GM19193 (cell line): Measurements from ENCODE around the gene TLDC2.
A peak's percentile ranks its signal among the peaks of the same experiment; 100 is the strongest.

Experiments used
- POLR2A ChIP-seq: IDR thresholded peaks from 4 replicates; pipeline ENCODE4 v1.6.1; 2011; ENCODE audit not compliant: insufficient read depth, insufficient read length; ENCODE audit errors: extremely low read depth

Gene TLDC2

DNA sequence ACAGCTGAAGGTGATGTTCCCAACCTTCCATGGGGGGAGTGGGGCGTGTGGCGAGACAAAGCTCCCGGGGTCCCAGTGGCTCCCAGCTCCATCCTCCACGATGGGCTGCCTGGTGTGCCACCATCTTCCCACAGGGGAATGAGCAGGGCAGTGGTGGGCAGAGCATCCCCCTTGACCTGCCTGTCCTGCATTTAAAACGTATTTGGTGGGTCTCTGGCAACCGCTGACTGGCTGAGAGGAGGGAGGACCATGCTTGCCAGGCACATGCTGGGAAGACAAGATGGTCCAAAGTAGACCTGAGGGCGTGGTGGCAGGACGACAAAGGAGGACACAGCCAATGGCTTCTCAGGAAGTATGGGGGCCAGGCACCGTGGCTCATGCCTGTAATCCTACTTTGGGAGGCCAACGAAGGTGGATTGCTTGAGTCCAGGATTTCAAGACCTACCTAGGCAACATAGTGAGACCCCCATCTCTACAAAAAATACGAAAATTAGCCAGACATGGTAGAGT is 4.9 kb downstream of the TLDC2 start:
- no peak for TF ChIP-seq POLR2A

DNA sequence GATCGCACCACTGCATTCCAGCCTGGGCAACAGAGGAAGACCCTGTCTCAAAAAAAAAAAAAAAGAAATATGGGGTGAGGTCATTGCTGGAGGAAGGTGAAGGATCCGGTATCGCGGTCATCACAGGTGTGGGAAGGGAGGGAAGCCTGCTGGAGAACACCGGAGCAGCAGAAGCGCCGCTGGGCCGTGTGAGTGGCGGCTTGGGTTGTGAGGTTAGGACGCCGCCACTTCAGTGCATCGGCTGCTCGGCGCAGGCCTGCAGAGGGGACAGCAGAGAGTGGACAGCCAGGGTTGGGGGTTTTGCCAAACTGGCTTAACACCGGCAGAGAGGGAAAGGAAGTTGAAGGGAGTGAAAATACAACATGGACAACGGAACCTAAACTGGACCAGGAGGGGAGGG is 5.4 kb downstream of the TLDC2 start:
- TF ChIP-seq POLR2A, result no peak

GRCh38 chr20:36881888-36882287 is 6.0 kb downstream of the TLDC2 start:
- no peak for TF ChIP-seq POLR2A

- TF ChIP-seq POLR2A, result no peak
These were observed 8.1 kb downstream of the TLDC2 start for GRCh38 chr20:36883977-36884535.

DNA sequence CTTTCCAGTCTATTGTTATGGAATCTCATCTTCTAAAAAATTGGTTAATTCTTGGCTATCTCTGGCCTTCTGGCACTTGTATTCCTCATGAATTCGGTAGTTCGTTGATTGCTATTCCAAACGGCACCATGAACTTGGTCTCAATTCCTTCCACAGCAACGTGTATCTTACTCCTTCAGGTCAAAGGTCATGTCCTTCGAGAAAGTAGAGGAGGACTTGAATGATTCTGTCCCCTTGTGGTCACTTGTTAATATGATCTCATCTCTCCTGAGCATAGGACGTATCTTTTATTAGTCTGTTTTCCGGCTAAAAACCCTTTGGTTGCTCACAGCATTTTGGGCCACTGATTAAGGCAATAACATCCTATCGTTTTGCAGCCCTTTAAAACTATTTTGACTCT is 9.4 kb downstream of the TLDC2 start:
- no peak for TF ChIP-seq POLR2A

- TF ChIP-seq POLR2A, result no peak
These were observed 11.2 kb downstream of the TLDC2 start for GRCh38 chr20:36886859-36887751.

DNA sequence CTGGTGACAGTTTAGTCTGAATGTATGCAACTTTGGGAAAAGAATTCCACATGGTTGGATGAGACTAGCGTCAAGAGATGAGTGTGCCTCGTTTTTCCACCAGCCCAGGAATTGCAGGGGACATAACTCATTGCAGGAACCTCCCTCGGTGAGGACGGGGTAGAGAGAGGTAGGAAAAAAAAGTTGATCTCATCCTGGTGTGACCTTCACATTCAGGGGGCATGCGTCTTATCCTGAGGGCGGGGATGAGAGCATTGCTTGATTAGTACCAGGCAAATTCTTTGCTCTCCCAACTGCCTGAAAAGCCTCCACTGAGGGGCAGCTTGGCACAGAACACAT is 11.8 kb downstream of the TLDC2 start:
- no peak for TF ChIP-seq POLR2A

GRCh38 chr20:36888880-36889516 is 13.1 kb downstream of the TLDC2 start:
- no peak for TF ChIP-seq POLR2A

DNA sequence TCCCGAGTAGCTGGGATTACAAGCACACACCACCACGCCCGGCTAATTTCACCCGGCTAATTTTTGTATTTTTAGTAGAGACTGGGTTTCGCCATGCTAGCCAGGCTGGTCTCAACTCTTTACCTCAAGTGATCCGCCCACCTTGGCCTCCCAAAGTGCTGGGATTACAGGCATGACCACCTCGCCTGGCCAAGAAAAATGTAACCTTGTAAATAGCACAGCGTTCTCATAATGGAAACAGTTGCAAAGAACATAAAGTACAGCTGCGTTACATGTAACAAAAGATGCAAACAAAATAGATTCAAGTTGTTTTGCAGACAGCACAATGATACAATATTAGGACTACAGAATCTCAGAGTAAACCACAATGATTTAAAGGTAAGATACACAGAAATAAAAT is 14.6 kb downstream of the TLDC2 start:
- no peak for TF ChIP-seq POLR2A

- peak; percentile 17 for TF ChIP-seq POLR2A
These were observed 15.3 kb downstream of the TLDC2 start for GRCh38 chr20:36891211-36891610.

DNA sequence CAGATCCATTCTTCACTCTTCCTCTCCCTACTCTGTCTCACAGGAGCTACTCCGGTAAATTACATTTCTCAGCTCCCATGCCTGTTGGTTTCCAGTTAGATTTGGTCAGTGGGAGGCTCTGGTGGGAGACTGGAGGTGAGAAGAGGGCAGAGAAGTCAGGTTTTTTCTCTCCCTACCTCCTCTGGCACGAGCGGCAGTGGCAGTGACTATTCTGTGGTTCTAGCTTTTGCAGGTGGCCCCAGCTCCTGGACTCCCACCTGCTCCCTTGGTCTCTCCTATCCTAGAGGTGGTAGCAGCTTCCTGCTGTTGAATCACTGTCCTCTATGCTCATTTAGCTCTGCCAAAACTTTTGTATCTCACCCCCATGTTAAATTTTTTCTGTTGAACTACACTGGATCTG is 17.9 kb downstream of the TLDC2 start:
- TF ChIP-seq POLR2A, result no peak

DNA sequence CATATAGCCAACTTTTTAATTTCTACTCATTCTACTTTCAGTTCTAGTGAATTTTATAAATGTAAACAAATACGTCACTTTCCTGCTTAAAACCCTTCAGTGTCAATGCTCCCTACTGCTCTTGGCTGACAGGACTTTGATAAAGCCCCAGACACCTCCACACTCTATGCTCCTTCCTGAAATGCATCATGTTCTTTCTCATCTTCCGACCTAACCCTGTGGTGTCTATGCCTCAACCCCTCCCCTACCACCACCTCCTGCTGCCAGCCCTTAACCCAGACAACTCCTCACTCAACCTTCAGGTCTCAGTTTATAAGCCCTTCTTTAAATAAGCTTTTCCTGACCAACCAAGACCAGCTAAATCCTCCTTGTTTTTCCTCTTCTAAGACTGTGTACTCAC is 19.1 kb downstream of the TLDC2 start:
- no peak for TF ChIP-seq POLR2A

GRCh38 chr20:36904690-36905089 is 28.8 kb downstream of the TLDC2 start:
- no peak for TF ChIP-seq POLR2A

DNA sequence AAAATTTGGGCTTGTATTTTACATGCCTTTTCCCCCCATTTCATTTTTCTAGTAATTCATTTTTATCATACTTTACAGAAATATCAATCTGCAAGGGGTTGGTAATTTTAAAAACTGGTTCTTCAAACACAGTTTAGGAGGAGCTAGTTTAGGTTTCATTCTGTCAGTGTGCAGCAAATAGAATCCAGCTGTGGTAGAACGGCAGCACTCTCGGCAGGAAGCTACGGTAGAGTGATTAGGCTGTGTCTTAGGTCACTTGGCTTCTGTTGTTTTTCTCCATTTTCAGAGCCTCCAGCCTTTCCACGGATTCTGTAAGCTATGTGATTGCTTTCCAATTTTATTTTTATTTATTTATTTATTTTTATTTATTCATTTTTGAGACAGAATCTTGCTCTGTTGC is 32.7 kb downstream of the TLDC2 start:
- TF ChIP-seq POLR2A, result no peak

DNA sequence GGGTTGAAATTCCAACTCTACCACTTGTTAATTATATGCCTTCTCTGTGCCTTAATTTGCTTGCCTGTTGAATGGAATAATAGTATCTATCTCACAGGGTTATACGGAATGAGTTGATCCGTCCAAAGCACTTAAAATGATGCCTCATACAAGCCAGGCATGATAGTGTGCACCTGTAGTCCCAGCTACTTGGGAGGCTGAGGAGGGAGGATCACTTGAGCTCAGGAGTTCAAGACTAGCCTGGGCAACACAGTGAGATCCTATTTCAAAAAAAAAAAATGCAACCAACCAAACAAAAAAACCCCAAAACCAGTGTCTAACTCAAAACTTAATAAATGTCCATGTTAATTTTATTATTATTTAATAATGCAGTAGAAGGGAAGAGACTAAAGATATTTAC is 40.3 kb downstream of the TLDC2 start:
- no peak for TF ChIP-seq POLR2A

DNA sequence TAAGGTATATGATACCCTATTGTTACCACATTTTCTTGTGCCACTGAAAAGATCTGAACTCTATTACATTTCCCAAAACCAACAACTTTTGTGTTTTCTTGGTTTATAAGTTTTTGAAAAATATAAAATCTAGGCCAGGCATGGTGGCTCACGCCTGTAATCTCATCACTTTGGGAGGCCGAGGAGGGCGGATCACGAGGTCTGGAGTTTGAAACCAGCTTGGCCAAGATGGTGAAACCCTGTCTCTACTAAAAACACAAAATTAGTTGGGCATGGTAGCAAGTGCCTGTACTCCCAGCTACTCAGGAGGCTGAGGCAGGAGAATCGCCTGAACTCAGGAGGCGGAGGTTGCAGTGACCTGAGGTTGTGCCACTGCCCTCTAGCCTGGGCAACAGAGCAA is 41.3 kb downstream of the TLDC2 start:
- TF ChIP-seq POLR2A, result no peak
